TTC549 (cell line): Measurements from ENCODE around the gene FAM3D.
"Not testable (repeated sequence)": the region's sequence is repeated elsewhere in the genome, so short reads cannot be mapped to it uniquely, and the experiment has no call there.

Experiments used
- FAIRE-seq: peaks from 2 replicates; lab custom pipeline; 2012; peaks lifted over from hg19 to GRCh38; lab: Jason Lieb, UNC

The FAM3D gene, protein sequence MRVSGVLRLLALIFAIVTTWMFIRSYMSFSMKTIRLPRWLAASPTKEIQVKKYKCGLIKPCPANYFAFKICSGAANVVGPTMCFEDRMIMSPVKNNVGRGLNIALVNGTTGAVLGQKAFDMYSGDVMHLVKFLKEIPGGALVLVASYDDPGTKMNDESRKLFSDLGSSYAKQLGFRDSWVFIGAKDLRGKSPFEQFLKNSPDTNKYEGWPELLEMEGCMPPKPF

DNA sequence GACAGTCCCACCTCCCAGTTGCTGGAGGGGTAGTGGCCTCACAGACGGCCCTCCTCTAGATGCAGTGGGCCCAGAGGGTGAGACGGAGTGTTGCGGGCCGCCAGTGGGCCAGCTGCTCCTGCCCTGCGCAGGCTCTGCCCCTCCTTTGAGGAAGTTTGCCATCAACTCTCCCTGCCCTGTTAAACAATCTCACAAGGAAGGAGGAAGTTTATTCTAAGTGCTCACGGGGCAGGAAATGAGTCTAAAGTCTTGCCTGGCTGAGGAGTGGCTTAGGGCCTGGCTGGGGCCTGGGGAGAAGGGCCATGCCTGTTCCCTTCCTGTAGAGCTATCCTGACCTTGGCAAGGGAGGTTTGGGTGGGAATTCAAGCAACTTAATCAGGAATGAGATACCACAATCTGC, at the start of gene FAM3D:
Gene FAM3D, minus strand, starts transcription at position 92 of the 400 bp plus-strand sequence. CDS start 11,211 bp downstream, outside the sequence.
- FAIRE-seq: no peak

DNA sequence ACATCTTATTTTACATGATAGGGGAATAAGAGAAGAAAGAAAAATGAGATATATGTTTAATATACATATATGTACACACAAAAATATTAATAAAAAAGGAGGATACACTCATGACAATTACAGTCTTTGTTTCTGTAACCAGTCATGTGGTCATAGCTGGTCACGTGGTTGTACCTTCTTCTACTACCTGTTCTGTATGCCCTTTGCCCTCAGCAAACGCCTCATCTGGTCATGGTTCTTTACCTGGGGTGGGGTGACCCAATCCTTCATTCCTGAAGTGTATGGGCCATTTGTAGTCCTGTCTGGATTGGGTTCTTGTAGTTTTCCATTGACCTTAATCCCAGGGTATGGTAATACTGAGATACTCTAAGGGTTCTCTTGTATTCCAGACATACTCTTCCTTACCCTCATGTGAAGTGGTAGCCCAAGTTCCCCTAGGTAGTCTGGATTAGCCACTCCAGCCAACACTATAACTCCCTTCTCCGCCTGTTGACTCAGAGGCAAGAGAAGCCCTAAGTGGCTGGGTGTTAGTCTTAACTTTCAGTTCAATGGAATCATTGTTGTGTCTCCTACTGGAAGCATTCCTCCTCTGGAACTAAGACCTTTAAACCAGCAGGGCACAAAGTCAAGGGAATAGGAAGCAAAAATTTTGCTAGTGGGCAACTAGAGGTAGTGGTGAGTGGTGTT, 47.3 kb upstream of the FAM3D start:
- FAIRE-seq: no peak

DNA sequence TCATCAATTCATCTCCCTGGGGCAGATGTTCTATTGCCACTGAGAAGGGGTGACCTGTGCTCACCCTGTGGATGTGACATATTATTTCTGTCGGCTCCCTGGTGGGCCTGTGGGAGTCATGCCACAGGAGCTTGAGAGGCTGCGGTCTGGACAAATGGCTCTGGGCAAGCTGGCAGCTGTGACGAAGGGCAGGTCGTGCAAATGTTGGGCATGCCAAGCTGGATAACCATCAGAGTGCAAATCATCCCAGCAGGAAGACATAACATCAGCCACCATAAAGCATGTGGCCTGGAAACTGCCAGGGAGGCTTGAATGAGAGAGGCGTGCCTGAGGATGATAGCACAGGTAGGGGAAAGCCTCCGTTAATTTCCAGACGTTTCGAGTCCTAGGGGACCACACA, 45.3 kb upstream of the FAM3D start:
- no peak for FAIRE-seq

DNA sequence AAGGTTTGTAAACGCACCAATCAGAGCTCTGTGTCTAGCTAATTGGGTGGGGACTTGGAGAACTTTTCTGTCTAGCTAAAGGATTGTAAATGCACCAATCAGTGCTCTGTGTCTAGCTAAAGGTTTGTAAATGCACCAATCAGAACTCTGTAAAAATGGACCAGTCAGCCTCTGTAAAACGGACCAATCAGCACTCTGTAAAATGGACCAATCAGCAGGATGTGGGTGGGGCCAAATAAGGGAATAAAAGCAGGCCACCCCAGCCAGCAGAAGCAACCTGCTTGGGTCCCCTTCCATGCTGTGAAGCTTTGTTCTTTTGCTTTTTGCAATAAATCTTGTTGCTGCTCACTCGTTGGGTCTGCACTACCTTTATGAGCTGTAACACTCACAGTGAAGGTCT, 42.4 kb upstream of the FAM3D start:
- FAIRE-seq: not testable (repeated sequence)

DNA sequence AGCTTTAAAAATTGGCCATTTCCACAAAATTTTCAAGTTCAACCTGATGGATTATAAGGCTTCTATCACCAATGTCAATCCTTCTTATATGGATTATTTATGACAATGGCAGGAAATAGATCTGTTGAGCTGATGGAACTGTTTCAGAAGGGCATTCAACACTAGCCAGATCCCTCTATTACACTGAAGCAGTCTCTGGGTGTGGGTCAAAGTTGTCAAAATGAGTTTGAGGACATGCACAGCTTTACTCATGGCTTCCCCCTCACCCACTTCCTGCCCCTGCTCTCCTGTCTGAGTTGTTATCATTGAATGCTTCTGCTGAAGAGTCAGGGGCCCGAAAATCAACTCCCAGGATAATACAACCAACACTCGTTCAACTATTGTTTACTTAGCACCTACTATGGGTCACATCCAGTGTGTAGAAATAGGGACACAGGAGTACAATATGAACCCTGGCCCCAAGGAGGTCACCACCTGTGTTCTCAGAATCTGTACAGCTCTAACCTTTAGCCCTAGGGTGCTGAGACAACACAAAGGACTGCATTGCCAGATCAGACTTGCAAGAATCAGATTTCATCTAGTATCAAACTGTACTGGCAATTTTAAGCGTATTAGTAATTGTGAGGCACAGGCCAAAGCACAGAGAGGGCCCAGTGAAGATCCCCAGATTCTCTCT, 41.7 kb upstream of the FAM3D start:
- FAIRE-seq: no peak

DNA sequence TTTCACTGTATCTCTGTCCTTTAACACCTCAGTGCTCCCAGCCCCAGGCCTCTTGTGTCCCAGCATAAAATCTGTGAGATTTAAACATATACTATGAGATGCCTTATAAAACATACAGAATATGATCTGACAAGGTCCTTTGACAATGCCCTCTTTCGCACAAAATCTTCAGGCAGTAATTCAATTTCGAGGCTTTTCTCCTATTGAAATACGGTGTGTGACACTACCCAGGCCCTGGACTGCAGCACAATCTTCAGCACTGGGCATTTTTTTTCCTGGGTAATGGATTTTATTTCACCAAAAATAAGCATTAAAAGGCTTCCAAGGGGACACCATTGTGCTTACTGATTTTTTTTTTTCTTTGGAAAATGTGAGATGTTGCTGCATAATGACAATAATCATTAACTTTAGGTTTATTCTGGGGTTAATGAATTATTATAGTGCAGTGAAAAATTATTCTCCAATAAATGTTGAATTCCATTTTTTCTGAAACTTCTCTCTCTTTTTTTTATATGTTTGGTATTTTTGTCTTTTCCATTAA, 40.9 kb upstream of the FAM3D start:
- FAIRE-seq: no peak

DNA sequence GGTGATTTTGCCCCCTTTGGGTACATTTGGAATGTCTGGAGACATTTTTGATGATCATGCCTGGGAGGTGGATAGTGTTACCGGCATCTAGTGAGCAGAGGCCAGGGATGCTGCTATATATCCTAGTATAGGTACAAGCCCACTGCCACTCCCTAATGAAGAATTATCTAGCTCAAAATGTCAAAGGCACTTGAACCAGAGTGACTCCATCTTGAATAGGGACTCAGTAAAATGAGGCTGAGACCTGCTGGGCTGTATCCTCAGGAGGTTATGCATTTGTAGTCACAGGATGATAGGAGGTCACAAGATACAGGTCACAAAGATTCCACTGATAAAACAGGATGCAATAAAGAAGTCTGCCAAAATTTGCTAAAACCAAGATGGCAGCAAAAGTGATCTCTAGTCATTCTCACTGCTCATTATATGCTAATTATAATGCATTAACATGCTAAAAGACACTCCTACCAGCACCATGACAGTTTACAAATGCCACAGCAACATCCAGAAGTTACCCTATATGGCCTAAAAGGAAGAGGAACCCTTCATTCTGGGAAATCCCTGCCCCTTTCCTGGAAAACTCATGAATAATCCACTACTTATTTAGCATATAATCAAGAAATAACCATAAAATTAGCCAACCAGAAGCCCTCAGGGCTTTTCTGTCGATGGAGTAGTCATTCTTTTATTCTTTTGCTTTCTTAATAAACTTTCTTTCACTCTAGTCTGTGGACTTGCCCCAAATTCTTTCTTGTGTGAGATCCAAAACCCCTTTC, 40.0 kb upstream of the FAM3D start:
- no peak for FAIRE-seq

DNA sequence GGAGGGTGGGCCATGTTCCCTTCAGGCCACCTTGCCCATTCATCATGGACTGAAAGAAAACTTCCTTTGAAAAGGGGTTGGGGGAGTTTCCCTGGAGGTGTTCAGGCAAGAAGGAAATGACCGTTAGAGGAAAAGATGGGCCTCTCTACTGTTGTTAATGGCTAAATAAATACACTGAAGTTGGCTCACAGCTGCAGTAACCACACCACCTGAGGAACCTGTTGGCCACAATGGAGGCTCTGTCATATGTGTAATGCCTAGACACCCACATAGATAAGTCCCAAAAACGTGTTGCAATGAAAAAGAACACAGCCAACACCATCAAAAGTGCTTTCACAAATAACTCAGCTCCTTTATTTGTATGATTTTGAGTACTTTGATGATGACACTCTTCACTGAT, 38.2 kb upstream of the FAM3D start:
- no peak for FAIRE-seq

DNA sequence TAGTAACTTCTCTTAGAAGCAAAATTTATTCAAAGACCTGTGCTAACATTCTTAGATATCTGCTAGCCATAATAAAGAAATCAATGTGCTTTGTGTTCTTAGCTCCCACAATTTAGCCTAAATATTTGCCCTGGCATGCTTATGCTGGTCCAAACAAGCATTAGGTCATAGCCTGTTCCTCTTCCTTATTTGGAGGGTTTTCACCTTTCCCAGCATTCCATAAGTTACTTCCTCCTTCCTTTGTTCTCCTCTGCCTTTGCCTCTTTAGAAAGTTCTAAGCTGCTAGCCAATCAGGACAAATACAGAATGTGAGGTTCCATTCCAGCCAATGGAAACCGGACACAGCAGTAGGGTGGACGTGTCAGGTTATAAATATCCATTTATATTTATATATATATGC, 37.7 kb upstream of the FAM3D start:
- FAIRE-seq: not testable (repeated sequence)

DNA sequence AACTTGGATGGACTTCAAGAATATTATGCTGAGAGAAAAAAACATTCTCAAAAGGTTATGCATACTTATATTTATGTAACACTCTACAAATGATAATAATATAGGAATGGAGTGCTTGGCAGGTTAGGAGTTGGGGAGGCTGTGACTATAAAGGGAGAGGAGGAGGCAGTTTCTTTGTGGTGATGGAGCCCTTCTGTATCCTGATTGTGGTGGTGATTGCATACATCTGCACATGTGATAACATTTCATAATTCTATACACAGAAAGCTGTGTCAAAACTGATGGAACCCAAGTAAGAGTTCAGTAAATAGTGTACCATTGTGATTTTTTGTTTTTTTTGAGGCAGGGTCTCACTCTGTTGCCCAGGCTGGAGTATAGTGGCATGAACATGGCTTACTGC, 31.7 kb upstream of the FAM3D start:
- FAIRE-seq: no peak

DNA sequence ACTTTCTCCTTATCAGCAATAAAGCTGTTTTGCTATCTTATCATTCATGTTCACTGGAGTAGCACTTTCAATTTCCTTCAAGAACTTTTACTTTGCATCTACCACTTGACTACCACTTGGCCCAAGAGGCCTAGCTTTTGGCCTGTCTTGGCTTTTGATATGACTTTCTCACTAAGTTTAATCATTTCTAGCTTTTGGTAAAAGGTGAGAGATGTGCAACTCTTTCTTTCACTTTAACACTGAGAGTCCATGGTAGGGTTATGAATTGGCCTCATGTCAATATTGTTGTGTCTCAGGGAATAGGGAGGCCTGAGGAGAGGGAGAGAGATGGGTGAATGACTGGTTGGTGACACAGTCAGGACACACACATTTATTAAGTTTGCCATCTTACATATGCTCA, 31.0 kb upstream of the FAM3D start:
- no peak for FAIRE-seq

DNA sequence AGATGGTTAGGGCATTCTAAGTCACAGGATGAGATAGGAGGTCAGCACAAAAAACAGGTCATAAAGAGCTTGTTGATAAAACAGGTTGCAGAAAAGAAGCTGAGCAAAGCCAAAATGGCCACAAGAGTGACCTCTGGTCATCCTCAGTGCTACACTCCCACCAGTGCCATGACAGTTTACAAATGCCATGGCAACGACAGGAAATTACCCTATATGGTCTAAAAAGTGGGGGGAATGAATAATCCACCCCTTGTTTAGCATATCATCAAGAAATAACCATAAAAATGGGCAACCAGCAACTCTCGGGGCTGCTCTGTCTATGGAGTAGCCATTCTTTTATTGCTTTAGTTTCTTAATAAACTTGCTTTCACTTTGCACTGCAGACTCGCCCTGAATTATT, 30.2 kb upstream of the FAM3D start:
- not testable (repeated sequence) for FAIRE-seq

DNA sequence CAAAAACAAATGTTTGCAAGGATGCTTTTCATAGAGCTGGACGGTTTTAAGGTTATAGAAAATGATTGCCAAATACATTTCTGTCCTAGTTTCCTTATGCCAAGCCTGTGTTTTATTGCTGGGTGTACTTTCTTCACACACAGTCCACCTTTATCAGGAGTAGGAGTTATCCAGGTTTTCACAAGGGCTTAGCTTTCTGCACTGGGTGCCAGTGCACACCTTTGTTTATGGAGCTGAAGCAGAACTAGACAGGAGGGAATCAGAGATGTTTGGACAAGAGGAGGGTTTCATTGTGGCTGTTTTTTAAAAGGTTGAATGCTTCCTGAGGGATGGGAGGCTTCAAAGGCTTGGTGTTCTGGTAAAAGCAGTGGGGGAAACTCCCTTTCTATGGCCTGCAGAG, 29.5 kb upstream of the FAM3D start:
- FAIRE-seq: no peak

DNA sequence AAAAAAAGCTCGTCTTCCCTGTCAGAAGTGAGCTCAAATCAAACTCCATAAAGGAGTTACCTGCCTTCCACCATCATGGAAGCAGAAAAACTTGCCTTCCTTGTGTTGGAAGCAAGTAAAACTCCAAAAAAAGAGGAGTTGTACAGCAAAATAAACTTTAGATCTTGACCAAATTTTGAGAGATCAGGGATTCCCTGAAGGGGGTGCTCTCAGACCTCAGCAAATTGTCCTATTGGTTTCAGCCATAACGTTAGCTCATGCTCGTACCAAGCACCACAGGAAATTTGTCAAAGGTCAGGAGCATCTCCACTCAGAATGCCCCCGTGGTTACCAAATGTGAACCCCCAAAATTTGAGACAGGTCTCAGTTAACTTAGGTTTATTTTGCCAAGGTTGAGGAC, 28.7 kb upstream of the FAM3D start:
- FAIRE-seq: not testable (repeated sequence)

DNA sequence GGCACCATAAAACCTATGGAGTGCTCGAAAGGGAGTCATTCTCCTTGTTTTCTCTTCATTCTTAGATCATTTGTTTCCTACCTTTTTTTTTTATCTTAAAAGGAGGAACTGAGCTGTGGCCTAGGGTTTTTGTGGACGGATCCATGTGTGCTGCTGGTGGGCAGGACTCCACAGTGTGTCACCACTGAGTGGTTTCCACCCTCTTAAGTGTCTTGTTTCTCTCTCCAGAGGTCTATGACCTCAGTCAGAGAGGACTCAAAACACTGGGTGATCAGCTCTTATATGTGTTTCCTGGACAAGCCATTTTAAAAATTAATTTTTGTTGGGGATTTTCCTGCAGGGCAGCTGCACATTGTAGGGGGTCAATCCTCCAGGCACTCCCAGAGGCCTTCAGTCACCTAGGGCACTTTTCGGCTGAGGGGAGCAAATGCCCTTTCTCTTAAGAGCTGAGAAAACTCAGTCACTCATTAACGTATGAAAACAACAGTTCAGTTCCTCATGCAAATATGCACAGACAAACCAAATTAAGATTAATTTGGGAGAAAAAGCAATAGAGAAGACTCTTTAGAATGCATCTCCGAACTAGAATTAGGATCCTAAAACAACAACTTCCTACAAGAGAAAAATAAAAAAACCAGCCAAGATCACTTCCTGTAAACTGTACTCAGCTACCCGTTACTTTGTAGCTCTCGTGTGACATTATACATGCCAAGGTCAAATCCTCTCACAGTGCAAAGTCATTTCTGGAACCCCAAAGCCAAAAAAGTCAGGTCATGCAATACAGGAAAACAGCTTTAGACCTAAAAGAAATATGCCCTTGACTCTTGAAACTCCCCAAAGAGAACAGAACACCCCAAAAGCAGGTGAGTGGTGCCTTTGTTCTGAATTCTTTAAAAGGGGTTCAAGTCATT, 27.6 kb upstream of the FAM3D start:
- FAIRE-seq: no peak

DNA sequence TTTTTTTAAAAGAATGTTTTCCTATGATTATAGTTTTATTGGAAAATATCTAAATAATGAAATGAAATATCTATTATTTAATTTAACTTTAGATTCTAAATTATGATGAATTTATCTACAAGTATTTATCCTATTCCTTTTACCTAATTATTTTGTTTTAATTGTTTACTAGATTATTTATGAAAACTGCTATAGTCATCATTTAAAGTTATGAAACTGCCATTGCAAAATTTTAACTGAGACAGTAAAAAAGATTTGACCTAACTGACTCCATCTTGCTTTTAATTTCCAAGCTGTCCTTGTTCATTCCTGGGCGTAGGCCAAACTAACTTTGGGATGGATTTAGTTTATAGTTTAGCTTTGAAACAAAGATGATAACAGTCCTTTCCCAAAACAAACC, 25.9 kb upstream of the FAM3D start:
- peak; percentile 32 for FAIRE-seq

DNA sequence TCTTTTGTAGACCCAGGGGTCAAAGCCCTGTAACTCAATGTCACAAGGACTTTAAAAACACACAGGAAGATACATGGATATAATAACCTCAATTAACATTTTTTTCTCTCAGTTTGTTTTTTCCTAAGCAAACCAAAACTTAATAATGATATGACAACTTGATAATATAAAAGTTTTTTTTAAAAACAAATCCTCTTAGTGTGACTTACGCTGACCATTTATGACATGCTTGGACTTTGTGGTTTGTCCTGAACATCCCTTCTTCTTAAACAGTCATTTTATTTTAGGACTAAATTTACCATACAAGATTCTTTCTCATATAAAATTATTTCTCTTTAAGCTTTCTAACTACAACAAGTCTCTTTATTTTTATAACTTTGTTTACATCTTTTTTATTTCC, 25.4 kb upstream of the FAM3D start:
- peak; percentile 15 for FAIRE-seq

DNA sequence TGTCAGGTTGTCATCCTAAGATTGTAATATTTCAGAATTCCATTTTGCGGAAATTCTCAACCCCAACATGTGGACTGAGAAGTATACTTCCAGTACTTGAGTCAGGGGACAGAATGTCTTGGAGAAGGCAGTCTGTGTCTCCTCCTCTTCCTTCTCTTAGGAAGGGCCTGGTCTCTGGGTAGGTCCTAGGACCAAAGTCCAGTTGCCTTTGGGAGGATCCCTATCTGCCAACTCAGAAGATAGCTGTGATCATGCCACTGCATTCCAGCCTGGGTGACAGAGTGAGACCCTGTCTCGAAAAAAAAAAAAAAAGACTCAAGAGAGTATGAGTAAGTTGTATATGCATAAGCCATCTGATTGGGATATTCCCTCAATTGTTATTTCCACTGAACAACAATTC, 23.9 kb upstream of the FAM3D start:
- FAIRE-seq: no peak

DNA sequence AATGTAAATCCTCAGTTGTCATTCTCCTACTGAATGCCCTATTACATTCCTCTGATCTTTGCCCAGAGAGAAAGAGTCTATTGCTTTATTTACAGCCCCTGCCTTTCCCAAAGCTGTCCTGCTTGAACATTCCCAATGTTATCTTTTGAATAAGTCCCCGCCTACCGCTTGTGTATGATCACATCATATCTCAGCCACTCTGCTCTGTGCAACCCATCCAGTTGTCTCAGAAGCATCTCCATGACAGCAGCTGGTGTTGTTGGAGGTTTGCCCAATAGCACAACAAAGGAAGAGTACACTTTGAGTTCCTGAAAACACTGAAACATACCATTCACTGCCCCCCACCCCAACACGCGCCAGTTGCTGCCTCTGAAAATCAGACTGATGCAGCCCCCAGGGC, 22.0 kb upstream of the FAM3D start:
- FAIRE-seq: no peak

DNA sequence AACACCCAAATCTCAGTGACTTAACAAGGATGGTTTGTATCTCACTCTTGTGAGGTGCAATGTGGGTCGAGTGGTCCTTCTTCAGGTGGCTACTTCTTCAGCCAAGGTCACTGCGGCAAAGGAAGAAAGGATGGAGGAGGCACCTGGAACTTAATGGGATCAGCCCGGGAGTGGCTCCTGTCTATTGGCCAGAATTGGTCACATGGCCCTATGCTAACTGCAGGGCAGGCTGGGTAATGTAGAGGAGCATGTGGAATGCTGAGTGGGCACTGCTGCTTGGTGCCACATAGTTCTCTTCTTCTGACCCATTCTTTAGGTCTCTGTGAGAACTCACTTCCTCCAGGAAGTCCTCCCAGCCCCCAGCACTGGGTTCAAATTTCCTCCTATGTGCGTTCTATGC, 20.3 kb upstream of the FAM3D start:
- no peak for FAIRE-seq

DNA sequence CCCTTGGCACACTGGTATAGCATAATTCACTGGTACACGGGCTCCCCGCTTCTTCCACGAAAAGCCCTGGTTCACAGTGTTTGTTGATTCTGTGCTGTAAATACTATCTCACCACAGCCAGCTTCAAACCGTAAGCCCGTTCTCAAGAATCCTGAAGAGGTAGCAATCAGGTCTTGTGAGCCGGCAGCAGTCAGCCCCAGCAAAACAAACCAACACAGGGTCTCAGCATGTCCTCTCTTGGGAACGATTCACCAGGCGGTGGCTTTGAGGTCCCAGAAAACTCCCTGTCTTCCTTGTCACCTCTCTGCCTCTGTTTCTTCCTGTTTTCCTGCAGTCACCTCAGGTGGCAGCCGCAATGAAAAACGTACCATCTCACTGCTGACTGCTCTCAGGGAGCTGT, 19.1 kb upstream of the FAM3D start:
- no peak for FAIRE-seq

DNA sequence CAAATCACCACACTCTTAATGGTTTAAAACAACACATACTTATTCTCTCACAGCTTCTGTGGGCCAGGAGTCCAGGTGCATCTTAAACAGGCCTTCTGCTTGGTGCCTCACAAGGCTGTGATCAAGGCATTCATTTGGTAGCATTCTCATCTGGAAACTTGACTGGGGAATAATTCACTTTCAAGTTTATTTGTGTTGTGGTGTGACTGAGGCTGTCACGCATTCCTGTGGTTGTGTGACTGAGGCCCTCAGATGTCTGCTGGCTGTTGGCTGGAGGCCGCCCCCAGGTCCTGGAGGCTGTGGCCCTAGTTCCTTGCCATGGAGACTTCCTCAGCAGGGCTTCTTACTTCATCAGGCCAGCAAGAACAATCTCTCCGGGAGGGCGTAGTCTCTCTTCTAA, 16.9 kb upstream of the FAM3D start:
- FAIRE-seq: no peak
